Lower leg skin (tissue), 4 donors: ENCODE results near the gene OR5L2. TPM values are rescaled to one million over a fixed set of nuclear protein-coding genes. Genes with fewer than 3 reads are reported as not detected.

ENCODE experiments used
- total RNA-seq, 4 donors: library from RNA; depleted of rRNA; stranded (reverse); fragments of >200 nt; gene quantifications; one replicate each; pipeline ENCODE4 v1.1.0, GENCODE V29; 2016

OR5L2 gene
- total RNA-seq, 4 donors from 2014 or later = not detected

Other genes starting within 250 kb of the OR5L2 start
- not detected for gene OR4C11, start 219.6 kb upstream of the OR5L2 start, total RNA-seq
- gene OR4P4, start 192.1 kb upstream of the OR5L2 start, total RNA-seq = not detected
- gene OR4S2, start 178.9 kb upstream of the OR5L2 start, total RNA-seq = not detected
- gene OR4C6, start 165.0 kb upstream of the OR5L2 start, total RNA-seq = not detected
- gene OR5D13, start 53.8 kb upstream of the OR5L2 start, total RNA-seq = not detected
- not detected for gene OR5D14, start 31.7 kb upstream of the OR5L2 start, total RNA-seq
- not detected for gene OR5L1, start 15.9 kb upstream of the OR5L2 start, total RNA-seq
- not detected for gene OR5D18, start 7.6 kb upstream of the OR5L2 start, total RNA-seq
- not detected for gene OR5D16, start 11.5 kb downstream of the OR5L2 start, total RNA-seq
- gene TRIM51, start 56.1 kb downstream of the OR5L2 start, total RNA-seq = not detected
- gene OR5W2, start 87.4 kb downstream of the OR5L2 start, total RNA-seq = not detected
- not detected for gene OR5I1, start 109.2 kb downstream of the OR5L2 start, total RNA-seq
- not detected for gene OR10AG1, start 142.7 kb downstream of the OR5L2 start, total RNA-seq
- not detected for gene OR5F1, start 167.4 kb downstream of the OR5L2 start, total RNA-seq
- not detected for gene OR5AS1, start 200.4 kb downstream of the OR5L2 start, total RNA-seq